Muscle of back (tissue), 11 donors: ENCODE data around the gene DNAAF5. TPM values are rescaled to one million over a fixed set of nuclear protein-coding genes. Genes with fewer than 3 reads are reported as not detected.
"Not testable (repeated sequence)": the region's sequence is repeated elsewhere in the genome, so short reads cannot be mapped to it uniquely, and the experiment has no call there.

ENCODE experiments used
- DNase-seq, 3 donors: peaks; one replicate each; pipeline versions ENCODE4 v3.0.0 to v3.0.0-alpha.2; 2013
- polyA plus RNA-seq, 10 donors: library from polyadenylated mRNA; unstranded; fragments of 120-200 nt; gene quantifications; one replicate each; pipeline ENCODE4 v1.2.1, GENCODE V29; 2013; ENCODE audit not compliant: insufficient read length in 10 of 10

Gene DNAAF5
- polyA plus RNA-seq, 10 donors, result 21.5 to 31.2 (median 24.9) TPM

DNA sequence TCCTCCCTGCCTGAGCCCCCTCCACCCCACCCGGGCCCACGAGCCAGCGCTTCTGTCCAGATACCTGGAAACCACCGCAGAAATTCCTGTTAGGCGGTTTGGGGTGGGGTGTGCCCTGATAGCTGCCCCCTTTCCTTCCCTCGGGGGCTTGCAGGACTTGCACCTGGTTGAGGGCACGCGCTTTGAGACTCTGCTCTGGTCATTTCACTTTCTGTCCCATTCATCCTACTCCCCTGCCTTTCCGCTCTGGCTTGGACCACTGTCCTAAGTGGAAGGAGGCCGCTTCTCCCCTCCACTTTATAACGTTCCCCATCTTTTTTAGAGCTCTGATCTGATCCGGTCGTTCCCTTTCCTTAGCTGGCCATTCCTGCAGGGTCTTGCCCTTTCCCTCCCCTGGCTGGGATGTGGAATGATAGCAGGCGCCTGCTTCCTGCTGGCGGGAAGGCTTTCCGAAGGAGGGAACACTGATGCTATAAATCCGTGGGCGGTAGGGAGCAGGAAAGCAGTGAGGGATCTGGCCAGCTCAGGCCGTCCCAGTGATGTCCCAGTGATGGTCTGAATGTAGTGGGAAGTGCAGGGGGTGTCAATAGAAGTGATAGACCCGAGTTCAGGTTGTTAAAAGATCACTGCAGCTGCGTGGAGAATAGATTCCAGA, 1.4 kb downstream of the DNAAF5 start:
- DNase-seq, result peak in 1 of 3 donors; percentile 33

DNA sequence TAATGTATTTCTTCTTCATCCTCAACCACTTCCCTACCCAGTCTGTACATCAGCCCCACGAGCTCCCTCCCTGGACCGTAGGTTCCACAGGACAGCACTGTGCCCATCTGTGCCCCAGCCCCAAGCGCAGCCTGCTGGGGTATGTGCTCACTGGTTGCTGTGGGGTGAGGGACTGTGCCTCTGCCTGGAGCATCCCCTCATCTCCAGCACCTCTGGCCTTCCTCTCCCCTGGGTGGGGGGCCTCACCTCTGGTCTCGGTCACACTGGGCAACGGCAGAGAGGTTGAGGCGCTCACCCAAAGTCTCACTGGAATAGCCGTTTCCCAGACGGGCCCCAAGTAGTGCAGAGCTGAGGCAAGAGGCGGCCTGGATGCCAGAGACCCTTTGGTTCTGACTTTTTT, 2.1 kb downstream of the DNAAF5 start:
- DNase-seq, result no peak

GRCh38 chr7:729140-730000, 2.9 kb downstream of the DNAAF5 start:
- no peak for DNase-seq

- DNase-seq, result peak in 1 of 3 donors; percentile 37
These were observed 4.3 kb downstream of the DNAAF5 start for GRCh38 chr7:730501-731439.

GRCh38 chr7:731440-732085, 5.1 kb downstream of the DNAAF5 start:
- DNase-seq, result no peak

DNA sequence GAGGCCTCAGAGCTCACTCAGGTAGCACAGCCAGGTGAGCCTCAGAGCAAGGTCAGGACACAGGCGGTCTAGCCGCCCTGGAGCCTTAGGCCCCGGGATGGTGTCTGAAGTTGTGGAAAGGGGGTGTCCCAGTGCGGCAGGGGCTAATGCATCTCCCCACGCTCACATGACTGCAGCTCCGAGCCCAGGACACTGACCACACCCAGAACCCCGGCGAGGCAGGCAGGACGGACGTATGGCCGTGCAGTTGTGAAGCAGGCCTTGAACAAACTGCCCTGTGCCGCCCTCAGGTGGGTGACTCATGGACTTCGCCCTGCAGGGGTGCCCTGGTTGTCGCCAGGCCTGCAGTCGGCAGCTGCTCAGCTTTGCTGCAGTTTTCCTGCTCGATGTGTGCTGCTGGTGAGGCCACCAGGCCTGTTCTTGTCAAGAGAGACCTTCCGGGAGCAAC, 5.6 kb downstream of the DNAAF5 start:
- DNase-seq, result peak in 1 of 3 donors; percentile 35

- DNase-seq, result no peak
These were observed 6.1 kb downstream of the DNAAF5 start for GRCh38 chr7:732556-732955.

- DNase-seq, result no peak
These were observed 7.7 kb downstream of the DNAAF5 start for GRCh38 chr7:734214-734613.

GRCh38 chr7:734808-735207, 8.3 kb downstream of the DNAAF5 start:
- DNase-seq, result no peak

DNA sequence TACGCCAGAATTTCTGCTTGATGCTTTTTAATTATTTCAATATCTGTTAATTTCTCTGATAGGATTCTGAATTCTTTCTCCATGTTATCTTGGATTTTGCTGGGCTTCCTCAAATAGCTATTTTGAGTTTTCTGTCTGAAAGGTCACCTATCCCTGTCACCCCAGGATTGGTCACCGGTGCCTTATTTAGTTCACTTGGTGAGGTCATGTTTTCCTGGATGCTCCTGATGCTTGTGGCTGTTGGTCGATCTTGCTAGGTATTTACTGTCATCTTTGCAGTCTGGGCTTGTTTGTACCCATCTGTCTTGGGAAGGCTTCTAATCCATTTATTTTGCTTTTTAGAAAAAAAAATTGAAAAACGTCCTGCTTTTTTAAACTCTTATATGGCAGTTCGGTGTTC, 11.7 kb downstream of the DNAAF5 start:
- no peak for DNase-seq

DNA sequence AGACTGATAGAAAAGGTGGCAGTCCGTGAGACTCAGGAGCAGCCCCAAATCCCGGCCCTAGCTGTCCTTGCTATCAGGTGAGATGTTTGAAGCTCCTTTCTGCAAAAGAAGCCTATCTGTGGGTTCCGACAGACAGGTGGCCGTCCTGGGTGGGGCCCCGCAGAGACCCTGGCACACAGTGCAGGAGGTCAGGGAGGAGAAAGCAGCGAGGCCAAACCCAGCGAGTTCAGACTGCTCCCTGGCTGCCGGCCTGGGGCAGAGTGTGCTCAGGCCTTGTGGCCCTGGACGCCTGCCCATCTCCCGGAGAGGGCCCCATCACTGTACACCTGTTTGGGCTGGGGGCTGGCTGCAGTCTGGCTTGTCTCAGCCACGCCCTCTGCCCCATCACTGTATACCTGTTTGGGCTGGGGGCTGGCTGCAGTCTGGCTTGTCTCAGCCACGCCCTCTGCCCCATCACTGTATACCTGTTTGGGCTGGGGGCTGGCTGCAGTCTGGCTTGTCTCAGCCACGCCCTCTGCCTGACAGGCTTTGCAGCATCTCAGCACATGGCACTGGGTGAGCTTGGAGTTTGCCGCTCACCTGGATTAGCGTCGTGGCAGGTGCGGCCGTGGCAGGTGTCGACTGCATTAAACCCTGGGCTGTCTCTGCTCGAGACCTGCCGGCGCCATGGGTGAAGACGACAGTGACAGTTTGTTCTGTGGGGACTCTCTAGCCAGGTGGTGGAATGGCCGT, 12.4 kb downstream of the DNAAF5 start:
- peak in 2 of 3 donors; percentile 25 to 38 for DNase-seq

- DNase-seq, result no peak
These were observed 13.0 kb downstream of the DNAAF5 start for GRCh38 chr7:739455-739982.

GRCh38 chr7:739983-740942, 13.8 kb downstream of the DNAAF5 start:
- DNase-seq, result no peak

DNA sequence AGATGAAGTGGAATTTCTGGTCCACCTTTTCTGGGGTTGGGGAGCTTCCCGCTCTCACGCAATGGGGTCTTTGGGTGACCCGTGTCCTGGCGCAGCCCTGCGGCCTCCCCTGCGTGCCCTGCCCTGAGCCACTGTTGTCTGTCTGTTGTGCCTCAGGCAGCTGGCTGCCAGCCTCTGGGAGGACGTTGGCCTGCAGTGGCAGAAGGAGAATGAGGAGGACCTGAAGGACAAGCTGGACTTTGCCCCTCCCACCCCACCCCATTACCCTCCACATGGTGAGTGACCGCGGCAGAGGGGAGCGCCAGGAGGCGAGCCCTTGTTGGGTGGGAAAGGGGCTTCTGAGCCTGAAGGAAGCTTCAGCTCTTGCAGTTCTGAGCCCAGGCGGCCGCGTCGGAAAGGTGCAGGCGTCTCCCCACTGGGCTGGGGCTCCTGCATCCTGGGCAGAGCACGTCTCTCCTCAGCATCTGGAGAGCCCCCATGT, 14.7 kb downstream of the DNAAF5 start:
- DNase-seq, result no peak

DNA sequence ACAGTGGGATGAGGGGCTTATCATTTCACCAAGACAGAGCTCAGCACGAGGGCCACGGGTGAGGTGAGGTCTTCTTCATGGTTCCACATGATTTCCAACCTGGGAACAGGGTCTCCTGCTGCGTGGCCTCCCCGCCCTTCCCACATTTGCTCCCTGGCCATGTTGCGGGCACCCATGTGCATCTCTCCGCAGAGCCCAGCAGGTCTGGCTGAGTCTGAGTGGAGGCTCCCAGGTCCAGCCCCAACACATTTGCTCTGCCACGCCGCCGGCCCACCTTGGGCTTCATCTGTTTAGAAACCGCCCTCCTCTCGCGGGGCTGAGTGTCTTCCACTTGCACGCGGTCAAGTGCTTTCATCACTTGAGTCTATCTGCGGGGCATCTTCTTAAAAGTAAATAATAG, 15.4 kb downstream of the DNAAF5 start:
- no peak for DNase-seq

GRCh38 chr7:742791-743190, 16.3 kb downstream of the DNAAF5 start:
- DNase-seq, result no peak

- DNase-seq, result not testable (repeated sequence)
These were observed 17.0 kb downstream of the DNAAF5 start for GRCh38 chr7:743341-744127.

- DNase-seq, result not testable (repeated sequence)
These were observed 17.6 kb downstream of the DNAAF5 start for GRCh38 chr7:744128-744520.
